NCI-H1436 (cell line): ENCODE measurements around the gene FIBP.

Source experiments
- DNase-seq: peaks from one replicate; lab custom pipeline; 2025; lab: John Stamatoyannopoulos, UW

Gene FIBP

DNA sequence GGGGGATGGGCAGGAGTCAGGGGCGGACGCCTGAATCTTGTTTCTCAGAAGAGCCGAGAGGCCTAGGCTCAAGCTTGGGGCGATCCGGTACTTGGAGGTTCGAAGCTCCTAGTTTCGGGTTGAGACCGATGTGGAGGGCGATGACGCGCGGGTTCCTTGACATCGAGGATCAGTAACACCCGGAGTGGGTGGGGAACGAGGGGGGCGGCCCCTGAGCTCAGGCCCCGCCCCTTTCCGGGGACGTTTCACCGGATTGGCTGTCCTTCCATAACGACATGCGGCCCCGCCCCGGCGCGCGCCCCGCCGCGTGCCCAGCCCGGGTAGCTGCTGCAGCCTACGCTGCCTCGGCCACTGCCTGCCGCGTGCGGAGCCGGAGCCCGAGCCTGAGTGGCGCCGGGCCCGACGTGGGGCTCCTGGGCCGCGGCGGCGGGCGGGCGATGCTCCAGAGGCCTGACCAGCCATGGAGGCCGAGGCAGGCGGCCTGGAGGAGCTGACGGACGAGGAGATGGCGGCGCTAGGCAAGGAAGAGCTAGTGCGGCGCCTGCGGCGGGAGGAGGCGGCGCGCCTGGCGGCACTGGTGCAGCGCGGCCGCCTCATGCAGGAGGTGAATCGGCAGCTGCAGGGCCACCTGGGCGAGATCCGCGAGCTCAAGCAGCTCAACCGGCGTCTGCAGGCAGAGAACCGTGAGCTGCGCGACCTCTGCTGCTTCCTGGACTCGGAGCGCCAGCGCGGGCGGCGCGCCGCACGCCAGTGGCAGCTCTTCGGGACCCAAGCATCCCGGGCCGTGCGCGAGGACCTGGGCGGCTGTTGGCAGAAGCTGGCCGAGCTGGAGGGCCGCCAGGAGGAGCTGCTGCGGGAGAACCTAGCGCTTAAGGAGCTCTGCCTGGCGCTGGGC is 2.3 kb upstream of the FIBP start, which contains the start of gene CCDC85B:
Gene CCDC85B (plus strand): TSS at position 350 of the 895 bp plus-strand sequence. CDS start 111 bp downstream, at position 461.
- peak; percentile 92 for DNase-seq

DNA sequence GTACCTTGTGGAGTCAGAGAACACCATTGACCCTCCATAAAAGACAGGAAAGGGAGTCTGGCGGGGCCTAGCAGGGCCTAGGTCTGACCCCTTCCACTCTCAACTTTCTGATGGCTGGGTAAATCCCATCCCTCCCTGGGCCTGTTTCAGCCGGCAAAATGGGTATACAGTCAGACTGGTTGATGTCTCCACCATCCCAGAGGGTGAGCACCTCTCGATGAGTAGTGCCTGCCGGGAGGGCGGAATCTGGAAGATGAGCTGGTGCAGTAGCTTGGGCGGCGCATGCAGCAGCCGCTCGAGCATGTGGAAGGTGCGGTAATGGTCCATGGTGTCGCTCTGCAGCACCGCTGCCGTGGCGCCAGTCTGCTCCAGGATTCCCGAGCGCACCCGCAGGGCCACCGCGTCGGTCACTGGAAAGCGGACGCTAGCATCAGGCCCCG is 528 bp downstream of the FIBP start:
- DNase-seq, result no peak

DNA sequence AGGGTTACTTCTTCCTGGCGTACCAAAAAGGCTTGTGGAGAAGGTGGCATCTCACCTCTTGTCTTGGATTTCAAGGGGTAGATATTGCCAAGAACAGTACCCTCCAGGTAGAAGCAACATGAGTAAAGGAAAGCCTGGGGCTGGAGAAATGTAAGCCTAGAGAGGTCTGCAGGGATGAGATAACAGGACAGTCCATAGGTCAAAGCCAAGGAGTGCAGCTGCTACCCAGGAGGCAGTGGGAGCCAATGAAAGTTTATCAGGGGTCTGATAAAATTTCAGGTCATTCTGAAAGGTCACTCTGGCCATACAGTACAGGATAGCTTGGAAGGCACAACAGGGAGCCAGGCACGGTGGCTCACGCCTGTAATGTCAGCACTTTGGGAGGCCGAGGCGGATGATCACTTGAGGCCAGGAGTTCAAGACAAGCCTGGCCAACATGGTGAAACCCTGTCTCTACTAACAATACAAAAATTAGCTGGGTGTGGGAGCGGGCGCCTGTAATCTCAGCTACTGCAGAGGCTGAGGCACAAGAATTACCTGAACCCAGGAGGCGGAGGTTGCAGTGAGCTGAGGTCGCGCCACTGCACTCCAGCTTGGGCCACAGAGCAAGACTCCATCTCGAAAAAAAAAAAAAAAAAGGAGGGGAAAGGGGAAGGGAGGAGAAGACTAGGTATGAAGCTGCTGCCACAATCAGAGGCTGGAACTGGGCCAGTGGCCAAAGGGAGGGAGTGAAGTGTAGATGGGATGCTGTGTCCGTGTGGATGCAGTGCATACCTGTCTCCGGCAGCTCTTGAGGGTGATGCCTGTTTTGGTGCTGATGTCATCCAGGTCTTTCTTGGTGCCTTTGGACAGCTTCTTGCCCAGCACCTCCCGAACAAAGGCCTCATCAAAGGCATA is 1.2 kb downstream of the FIBP start:
- DNase-seq, result no peak

DNA sequence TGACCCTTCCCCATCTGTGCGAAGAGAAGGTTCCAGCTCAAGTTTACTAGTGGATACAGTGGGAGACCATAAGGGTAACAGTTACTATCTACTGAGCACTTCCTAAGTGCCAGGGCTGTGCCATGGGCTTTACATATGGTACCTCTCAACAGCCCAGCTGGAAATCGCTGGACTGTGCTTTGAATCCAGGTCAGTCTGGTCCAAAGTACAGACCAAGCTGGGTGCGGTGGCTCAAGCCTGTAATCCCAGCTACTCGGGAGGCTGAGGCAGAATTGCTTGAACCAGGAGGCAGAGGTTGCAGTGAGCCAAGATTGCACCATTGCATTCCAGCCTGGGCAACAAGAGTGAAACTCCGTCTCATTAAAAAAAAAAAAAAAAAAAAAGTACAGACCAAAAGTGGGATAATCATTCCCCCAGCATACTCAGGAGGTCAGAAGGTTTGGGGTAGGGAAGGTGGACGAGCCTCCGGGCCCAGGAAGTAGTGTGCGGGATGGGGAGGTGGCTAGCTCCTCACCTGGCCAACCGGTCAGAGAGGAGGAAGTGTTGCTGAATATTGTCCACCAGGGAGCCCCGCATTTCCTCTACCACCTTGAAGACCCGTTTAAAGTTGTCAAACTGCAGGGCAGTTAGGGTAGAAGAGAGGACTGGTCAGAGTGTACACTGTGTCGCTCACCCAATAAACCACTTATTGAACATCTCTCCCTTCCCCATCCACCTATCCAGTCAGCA is 2.3 kb downstream of the FIBP start:
- DNase-seq, result no peak

DNA sequence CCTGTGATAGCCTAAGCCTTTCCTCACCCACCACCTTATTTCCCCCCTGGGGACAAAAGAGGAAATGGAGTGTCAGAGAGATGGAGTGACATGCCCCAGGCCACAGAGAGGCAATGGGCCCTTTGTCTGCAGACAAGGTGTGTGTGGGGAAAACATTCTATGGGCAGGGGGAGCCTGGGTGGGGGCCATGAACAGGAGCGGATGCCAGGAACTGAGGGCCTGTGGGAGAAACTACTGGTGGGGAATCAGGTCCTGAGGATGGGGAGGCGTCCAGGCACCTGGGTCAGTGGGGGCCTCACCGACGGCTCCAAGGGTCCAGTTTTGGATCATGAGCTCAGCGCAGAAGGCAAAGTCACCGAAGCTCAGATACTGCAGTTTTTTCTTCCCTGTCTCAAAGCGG is 3.0 kb downstream of the FIBP start:
- DNase-seq, result no peak

DNA sequence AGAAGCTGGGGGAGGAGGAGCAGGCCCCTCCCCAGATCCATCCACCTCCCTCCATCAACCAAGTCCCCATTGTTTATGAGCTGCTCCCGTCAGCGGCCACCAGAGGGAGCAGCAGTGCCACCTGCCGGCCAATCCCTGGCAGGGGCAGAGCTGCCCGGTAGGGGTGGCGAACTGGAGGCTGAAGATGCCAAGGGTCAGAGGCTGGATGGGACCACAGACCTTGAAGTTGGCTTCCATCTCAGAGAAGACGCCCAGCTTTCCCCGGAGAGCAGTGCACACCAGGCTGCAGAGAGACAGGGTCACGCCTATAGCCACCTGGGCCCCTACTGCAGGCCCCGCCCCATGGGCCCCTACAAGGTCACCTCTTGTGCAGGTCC is 3.6 kb downstream of the FIBP start:
- peak; percentile 52 for DNase-seq

DNA sequence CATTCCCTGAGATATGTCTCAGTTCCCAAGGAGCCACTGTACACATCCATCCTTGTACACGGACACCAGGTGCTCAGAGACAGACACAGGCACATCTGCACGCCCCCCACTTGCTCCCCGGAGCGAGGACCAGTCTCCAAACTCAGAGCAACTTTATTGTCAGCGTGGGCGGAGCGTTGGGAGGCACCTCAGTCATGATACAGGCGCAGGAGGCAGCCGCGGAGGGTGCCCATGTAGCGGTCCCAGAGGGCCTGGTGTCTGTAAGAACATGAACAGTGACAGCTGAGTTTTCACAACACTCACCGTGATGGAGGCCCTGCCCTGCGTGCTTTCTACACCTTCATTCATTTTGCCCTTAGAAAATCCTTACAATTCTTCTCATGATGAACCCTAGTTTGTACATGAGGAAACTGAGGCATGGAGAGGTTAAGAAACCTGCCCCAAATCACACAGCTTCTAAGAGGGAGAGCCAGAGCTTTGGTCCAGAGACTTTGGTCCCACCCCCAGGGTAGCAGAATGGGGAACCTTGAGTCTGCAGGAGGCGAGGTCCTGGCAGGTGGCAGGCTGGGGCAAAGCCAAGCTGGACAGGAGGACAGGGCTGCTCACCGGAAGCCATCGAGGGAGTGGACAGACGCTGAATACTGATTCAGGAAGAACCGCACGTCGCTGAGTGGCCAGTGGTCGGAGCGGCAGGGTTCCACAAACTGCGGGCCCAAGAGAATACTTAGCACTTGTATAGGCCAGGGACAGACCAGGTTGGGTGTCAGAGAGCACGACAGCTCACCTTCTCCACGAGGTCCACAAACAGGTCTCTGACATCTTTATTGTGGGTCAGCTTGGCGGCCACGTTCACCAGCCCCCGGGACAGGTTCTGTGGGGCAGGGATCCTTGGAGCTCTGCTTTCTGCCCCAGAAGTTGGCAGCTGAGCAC is 4.2 kb downstream of the FIBP start:
- no peak for DNase-seq

DNA sequence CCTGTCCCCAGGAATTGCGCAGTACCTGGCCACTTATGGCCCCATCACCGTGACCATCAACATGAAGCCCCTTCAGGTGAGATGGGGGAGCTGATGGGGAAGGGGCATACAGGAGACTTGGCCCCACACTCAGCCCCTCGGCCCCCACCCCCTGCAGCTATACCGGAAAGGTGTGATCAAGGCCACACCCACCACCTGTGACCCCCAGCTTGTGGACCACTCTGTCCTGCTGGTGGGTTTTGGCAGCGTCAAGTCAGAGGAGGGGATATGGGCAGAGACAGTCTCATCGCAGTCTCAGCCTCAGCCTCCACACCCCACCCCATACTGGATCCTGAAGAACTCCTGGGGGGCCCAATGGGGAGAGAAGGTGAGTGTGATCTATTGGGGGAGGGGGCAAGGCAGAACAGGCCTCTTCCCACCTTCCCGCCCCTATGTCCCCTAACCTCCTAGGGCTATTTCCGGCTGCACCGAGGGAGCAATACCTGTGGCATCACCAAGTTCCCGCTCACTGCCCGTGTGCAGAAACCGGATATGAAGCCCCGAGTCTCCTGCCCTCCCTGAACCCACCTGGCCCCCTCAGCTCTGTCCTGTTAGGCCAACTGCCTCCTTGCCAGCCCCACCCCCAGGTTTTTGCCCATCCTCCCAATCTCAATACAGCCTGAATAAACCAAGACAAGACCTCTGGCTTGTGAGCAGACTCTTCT is 5.1 kb downstream of the FIBP start:
- no peak for DNase-seq

DNA sequence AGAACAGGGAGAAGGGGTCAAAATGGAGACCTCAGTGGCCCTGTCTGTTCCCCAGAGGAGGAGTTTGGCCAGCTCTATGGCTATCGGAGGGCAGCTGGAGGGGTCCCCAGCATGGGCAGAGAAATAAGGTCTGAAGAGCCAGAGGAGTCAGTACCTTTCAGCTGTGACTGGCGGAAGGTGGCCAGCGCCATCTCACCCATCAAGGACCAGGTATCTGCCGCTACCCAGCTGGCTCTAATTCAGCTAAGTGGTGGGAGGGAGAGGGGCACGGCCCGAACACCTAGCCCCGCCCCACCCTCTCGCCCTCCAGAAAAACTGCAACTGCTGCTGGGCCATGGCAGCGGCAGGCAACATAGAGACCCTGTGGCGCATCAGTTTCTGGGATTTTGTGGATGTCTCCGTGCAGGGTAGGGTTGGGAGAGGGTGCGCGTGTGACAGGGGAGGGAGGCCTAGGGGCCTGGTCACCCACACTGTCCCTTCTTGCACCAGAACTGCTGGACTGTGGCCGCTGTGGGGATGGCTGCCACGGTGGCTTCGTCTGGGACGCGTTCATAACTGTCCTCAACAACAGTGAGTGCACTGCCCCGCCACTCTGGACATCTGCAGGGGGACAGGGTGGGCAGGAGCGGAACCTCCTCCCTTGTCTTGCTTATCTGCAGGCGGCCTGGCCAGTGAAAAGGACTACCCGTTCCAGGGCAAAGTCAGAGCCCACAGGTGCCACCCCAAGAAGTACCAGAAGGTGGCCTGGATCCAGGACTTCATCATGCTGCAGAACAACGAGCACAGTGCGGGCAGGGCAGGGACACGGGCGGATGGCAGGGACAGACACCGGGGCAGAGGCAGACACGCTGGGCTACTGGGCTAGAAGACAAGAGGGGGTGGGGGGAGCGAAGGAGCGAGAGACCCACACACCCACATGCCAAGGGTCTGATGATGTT is 5.9 kb downstream of the FIBP start:
- DNase-seq, result no peak

DNA sequence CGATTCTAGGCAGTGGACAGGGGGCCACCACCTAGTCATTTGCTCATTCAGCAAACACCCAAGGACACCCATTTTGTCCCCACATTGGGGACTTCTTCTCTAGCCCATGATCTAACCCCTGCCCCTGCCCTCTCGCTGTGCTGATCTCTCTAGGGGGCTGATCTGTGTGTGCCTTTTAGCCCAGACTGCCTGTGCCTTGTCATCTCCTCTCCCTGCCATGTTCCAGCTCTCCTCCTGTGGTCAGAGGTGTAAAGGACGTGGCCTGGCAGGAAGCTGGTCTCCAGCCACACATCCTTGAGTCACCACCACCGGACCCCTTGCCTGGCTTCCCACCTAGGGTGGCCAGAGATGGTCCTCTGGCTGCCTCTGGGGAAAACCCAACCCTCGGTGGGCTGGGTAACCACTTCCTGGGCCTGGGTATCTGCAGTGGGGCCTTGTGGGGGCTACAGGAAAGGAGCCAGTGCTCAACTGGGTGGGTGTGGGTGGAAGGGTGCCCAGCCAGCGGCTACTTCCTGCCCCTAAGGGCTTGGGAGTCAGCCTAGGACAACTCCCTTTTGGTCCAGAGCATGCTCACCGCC is 7.3 kb downstream of the FIBP start:
- no peak for DNase-seq

DNA sequence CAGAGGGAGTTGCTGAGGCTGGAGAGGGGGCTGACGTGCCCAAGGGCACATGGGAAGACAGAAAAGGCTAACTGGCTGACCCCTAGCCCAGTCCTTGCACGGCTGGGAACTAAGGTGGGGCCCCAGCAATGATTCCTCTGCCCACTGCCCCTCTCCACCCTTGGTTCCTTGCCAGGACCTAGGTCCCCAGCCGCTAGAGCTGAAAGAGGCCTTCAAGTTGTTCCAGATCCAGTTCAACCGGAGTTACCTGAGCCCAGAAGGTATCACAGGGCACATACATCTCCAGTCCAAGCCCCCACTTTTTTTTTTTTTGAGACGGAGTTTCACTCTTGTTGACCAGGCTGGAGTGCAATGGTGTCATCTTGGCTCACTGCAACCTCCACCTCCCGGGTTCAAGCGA is 8.2 kb downstream of the FIBP start:
- no peak for DNase-seq

DNA sequence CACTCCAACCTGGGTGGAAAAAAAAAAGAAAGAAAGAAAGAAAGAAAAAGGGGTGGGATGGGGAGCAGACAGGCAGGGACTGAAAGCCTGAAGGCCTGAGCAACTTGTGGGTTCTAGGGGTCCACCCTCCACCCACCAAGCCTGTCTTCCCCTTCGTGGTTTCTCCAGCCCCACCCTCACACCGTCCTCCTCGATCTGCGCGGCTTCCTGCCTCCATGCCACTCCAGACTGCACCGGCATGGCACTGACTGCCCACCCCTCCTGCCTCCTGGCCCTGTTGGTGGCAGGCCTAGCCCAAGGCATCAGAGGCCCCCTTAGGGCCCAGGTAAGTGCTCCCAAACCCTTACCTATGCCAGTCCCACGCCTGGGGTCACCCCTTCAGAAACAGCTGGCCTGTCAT is 8.7 kb downstream of the FIBP start, which contains the start of gene CTSW:
Gene CTSW (plus strand): TSS at position 221 of the 400 bp plus-strand sequence. CDS start 18 bp downstream, at position 239.
- no peak for DNase-seq

DNA sequence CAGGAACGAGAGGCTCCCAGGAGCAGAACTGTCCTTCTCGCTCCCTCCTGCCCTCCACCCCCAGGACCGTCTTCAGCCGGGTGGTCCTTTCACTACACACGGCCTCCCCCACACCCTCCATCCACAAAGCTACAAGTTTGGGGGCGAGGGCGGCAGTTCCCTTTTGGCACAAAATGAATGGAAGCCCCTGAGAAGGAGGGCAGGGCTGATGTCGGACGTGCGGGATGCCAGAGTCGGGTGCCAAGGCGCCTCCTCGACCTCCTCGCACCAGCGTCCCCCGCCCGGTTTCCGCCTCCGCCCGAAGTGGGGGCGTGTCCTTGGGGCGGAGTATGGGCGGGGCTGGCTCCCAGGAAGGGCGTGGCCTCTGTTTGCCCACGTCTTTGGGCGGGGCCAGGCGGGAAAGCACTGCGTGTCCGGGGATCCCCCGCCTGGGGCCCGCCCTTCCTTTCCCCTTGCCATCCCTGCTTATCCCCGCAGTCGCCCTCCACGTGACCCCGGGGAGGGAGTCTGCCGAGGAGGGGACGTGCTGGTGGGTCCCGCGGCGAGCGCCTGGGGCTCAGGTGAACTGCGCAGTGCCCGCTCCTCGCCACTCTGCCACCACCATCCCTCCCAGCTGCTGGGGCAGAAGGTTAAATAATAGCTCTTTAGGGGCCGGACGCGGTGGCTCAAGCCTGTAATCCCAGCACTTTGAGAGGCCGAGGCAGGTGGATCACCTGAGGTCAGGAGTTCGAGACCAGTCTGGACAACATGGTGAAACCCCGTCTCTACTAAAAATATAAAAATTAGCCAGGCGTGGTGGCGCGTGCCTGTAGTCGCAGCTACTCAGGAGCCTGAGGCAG is 14.7 kb downstream of the FIBP start:
- peak; percentile 94 for DNase-seq

DNA sequence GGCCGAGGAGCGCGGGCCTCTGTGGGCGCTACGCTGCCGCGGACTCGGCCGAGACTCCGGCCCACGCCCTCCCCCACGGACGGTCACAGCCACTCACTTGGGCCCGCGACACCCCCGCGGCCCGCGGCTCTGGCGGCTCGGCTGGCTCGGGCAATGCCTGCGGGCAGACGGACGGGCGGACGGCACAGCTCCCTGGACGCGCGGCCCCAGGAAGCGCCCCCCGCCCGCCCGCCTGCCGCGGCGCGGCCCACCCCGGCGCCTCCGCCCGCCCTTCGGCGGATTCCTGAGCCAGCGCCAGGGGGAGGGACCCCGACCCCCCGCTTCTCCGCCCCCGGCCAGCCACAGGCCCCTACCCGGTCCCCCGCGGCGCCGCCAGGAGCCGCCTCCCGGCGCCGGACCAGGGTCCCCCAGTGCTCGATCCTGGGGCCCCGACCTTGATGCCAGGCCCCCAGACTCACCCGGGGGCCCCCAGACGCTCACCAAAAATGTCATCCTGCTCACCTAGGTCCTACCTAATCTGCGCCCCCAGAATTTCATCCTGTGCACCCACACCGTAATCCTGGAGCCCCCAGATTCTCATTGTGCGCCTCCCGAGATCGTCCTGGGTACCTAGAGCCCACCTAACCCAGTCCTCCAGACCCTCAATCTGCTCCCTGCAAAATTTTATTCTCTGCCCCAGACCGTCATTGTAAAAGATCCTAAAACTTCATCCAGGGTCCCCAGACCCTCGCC is 15.5 kb downstream of the FIBP start, which contains the start of gene EFEMP2:
Gene EFEMP2 (minus strand): TSS at position 215 of the 732 bp plus-strand sequence. CDS start 446 bp downstream, outside the sequence.
- DNase-seq, result no peak

DNA sequence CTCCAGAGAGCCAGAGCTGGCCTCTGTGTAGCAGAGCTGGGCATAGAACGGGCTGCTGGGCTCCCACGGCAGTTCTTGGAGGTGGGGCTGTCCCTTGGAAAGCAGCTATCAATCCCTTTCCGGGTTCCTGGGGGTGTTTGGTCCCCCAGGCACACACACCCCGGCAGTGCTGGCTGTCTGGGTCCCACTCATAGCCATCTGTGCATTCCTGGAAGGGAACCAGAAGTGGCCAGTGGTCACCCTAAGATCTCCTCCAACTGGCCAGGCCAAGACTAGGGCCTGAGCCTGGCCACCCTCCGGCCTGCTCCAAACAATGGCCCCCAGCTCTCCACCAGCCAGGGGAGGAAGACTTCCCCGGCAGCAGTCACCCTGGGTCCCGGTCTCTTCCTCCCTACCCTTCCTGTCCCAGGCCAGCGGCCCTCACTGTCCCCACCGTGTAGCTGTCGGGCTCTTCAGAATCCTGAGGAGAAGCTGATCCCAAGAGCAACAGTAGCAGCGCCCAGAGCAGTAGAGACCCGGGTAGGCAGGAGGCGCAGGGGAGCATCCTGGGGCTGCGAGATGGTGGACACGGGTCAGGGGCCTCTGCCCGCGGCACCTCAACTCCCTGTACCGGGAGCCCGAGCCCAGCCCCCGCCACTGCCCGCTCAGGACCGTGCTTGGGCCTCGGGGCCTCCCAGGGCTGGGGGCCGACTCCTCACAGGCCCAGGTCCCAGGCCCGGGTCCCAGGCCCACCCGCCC is 16.3 kb downstream of the FIBP start:
- DNase-seq, result no peak
